ENCODE measurements around the gene ATXN7L3.

ATXN7L3 gene, protein sequence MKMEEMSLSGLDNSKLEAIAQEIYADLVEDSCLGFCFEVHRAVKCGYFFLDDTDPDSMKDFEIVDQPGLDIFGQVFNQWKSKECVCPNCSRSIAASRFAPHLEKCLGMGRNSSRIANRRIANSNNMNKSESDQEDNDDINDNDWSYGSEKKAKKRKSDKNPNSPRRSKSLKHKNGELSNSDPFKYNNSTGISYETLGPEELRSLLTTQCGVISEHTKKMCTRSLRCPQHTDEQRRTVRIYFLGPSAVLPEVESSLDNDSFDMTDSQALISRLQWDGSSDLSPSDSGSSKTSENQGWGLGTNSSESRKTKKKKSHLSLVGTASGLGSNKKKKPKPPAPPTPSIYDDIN

GRCh38 chr17:44199553-44200477, at the start of gene ATXN7L3:
ATXN7L3 (minus strand) TSS chr17:44199884; CDS start chr17:44198070, 1,814 bp downstream.
- TF ChIP-seq TAF1 (IDR thresholded peaks at IDR 0.05; ENCODE audit: low read depth) (peak; percentile 57), USF1 (IDR thresholded peaks at IDR 0.05) (no peak), EP300 (IDR thresholded peaks at IDR 0.05; ENCODE audit: borderline replicate concordance) (0 out of 2 replicates have a peak, but pooled peaks have one; percentile 16), EGR1 (IDR thresholded peaks at IDR 0.05) (no peak; the same call in none of the 2 replicates), NFIC (IDR thresholded peaks at IDR 0.05) (0 out of 2 replicates have a peak, but pooled peaks have one; percentile 7), CREB1 (IDR thresholded peaks at IDR 0.05; ENCODE audit: low read depth) (peak; percentile 75), TEAD4 (IDR thresholded peaks at IDR 0.05) (no peak)
- TF ChIP-seq, protein P1, sequence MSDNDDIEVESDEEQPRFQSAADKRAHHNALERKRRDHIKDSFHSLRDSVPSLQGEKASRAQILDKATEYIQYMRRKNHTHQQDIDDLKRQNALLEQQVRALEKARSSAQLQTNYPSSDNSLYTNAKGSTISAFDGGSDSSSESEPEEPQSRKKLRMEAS (IDR thresholded peaks at IDR 0.05) = peak; percentile 81

- TF ChIP-seq NFIC (IDR thresholded peaks at IDR 0.05) (no peak), FOXM1 (IDR thresholded peaks at IDR 0.05; ENCODE audit: borderline replicate concordance, low read depth) (no peak), EP300 (IDR thresholded peaks at IDR 0.05; ENCODE audit: borderline replicate concordance) (no peak), TCF12 (IDR thresholded peaks at IDR 0.05; ENCODE audit: low read depth) (no peak), RAD21 (IDR thresholded peaks at IDR 0.05; ENCODE audit: low read depth) (no peak), CEBPB (IDR thresholded peaks at IDR 0.05) (no peak), TEAD4 (IDR thresholded peaks at IDR 0.05) (no peak), ZBTB7A (IDR thresholded peaks at IDR 0.05; ENCODE audit: low read depth) (no peak), CREB1 (IDR thresholded peaks at IDR 0.05; ENCODE audit: low read depth) (no peak), EGR1 (IDR thresholded peaks at IDR 0.05) (no peak), YY1 (IDR thresholded peaks at IDR 0.05; ENCODE audit: low read depth) (no peak)
- TF ChIP-seq, protein P2, sequence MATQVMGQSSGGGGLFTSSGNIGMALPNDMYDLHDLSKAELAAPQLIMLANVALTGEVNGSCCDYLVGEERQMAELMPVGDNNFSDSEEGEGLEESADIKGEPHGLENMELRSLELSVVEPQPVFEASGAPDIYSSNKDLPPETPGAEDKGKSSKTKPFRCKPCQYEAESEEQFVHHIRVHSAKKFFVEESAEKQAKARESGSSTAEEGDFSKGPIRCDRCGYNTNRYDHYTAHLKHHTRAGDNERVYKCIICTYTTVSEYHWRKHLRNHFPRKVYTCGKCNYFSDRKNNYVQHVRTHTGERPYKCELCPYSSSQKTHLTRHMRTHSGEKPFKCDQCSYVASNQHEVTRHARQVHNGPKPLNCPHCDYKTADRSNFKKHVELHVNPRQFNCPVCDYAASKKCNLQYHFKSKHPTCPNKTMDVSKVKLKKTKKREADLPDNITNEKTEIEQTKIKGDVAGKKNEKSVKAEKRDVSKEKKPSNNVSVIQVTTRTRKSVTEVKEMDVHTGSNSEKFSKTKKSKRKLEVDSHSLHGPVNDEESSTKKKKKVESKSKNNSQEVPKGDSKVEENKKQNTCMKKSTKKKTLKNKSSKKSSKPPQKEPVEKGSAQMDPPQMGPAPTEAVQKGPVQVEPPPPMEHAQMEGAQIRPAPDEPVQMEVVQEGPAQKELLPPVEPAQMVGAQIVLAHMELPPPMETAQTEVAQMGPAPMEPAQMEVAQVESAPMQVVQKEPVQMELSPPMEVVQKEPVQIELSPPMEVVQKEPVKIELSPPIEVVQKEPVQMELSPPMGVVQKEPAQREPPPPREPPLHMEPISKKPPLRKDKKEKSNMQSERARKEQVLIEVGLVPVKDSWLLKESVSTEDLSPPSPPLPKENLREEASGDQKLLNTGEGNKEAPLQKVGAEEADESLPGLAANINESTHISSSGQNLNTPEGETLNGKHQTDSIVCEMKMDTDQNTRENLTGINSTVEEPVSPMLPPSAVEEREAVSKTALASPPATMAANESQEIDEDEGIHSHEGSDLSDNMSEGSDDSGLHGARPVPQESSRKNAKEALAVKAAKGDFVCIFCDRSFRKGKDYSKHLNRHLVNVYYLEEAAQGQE (IDR thresholded peaks at IDR 0.05; ENCODE audit: low read depth) = no peak
- TF ChIP-seq, protein P1 (IDR thresholded peaks at IDR 0.05) = no peak
Measured at GRCh38 chr17:44247876-44248736, 48.4 kb upstream of the ATXN7L3 start.

GRCh38 chr17:44247440-44247841, 47.8 kb upstream of the ATXN7L3 start:
- no peak for TF ChIP-seq FOXM1 (IDR thresholded peaks at IDR 0.05; ENCODE audit: borderline replicate concordance, low read depth)
- no peak for TF ChIP-seq TCF12 (IDR thresholded peaks at IDR 0.05; ENCODE audit: low read depth)
- TF ChIP-seq, protein P2 (IDR thresholded peaks at IDR 0.05; ENCODE audit: low read depth) = no peak
- no peak for TF ChIP-seq CEBPB (IDR thresholded peaks at IDR 0.05)
- TF ChIP-seq YY1 (IDR thresholded peaks at IDR 0.05; ENCODE audit: low read depth) = no peak
- no peak for TF ChIP-seq NFIC (IDR thresholded peaks at IDR 0.05)
- TF ChIP-seq TEAD4 (IDR thresholded peaks at IDR 0.05) = no peak
- TF ChIP-seq TAF1 (IDR thresholded peaks at IDR 0.05; ENCODE audit: low read depth) = no peak
- no peak for TF ChIP-seq CREB1 (IDR thresholded peaks at IDR 0.05; ENCODE audit: low read depth)
- TF ChIP-seq USF1 (IDR thresholded peaks at IDR 0.05) = no peak
- TF ChIP-seq, protein P1 (IDR thresholded peaks at IDR 0.05) = no peak
- no peak for TF ChIP-seq EGR1 (IDR thresholded peaks at IDR 0.05)
- TF ChIP-seq RAD21 (IDR thresholded peaks at IDR 0.05; ENCODE audit: low read depth) = no peak
- no peak for TF ChIP-seq EP300 (IDR thresholded peaks at IDR 0.05; ENCODE audit: borderline replicate concordance)
- no peak for TF ChIP-seq ZBTB7A (IDR thresholded peaks at IDR 0.05; ENCODE audit: low read depth)

DNA sequence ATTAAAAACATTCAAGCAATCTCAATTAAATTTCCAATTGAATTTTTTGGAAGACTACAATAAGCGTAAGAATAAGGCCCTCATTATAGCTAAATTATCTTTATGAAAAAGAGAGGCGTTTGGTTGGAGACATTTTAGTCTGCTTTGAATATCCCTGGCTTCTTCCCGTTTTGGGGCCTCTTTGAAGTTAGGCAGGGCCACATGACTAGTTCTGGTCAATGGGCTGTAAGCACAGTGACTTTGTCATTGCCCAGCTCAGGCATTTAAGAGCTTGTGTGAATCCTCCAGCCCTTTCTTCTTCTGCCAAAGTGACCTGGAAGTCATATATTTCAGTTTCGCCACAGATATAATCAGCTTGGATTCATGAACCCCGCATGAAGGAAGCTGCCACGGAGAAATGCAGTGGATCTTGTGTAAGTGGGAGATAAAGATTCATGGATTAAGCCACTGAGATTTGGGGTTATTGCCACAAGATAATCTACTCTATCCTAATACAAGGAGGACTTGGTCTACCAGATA, 41.5 kb upstream of the ATXN7L3 start:
- TF ChIP-seq TCF12 (IDR thresholded peaks at IDR 0.05; ENCODE audit: low read depth) (no peak), YY1 (IDR thresholded peaks at IDR 0.05; ENCODE audit: low read depth) (no peak), CREB1 (IDR thresholded peaks at IDR 0.05; ENCODE audit: low read depth) (no peak), ZBTB7A (IDR thresholded peaks at IDR 0.05; ENCODE audit: low read depth) (no peak), EP300 (IDR thresholded peaks at IDR 0.05; ENCODE audit: borderline replicate concordance) (no peak), TAF1 (IDR thresholded peaks at IDR 0.05; ENCODE audit: low read depth) (no peak)
- TF ChIP-seq, protein P1 (IDR thresholded peaks at IDR 0.05) = no peak

All from Ishikawa (cell line).